GM18502 (cell line): ENCODE measurements around the gene ANP32B.
"Not testable (repeated sequence)": the region's sequence is repeated elsewhere in the genome, so short reads cannot be mapped to it uniquely, and the experiment has no call there.

Experiments
- ATAC-seq: cut with Tn5 transposase; IDR thresholded peaks from one replicate; pipeline ENCODE4 v1.9.1; 2021; ENCODE audit warnings: mild to moderate bottlenecking; ENCODE audit not compliant: unreplicated experiment, poor library complexity

The ANP32B gene

GRCh38 chr9:97982683-97983588 lies at the start of gene ANP32B:
TSS of gene ANP32B (plus strand) at chr9:97983341. CDS start at chr9:97983556, 215 bp downstream.
- ATAC-seq, result peak; percentile 70

- no peak for ATAC-seq
These were observed 48.6 kb upstream of the ANP32B start for GRCh38 chr9:97934321-97935115.

- ATAC-seq, result no peak
These were observed 47.9 kb upstream of the ANP32B start for GRCh38 chr9:97935276-97935675.

- no peak for ATAC-seq
These were observed 46.1 kb upstream of the ANP32B start for GRCh38 chr9:97936998-97937397.

- peak; percentile 58 for ATAC-seq
These were observed 45.0 kb upstream of the ANP32B start, which contains the start of gene HEMGN for GRCh38 chr9:97938081-97938644. TSS of gene HEMGN (minus strand) at chr9:97938172. CDS start at chr9:97938136, 36 bp downstream.

- no peak for ATAC-seq
These were observed 42.9 kb upstream of the ANP32B start for GRCh38 chr9:97940233-97940632.

GRCh38 chr9:97940741-97941140 lies 42.4 kb upstream of the ANP32B start:
- ATAC-seq, result no peak

- no peak for ATAC-seq
These were observed 41.8 kb upstream of the ANP32B start for GRCh38 chr9:97941323-97941722.

- ATAC-seq, result no peak
These were observed 39.8 kb upstream of the ANP32B start for GRCh38 chr9:97943308-97943855.

- ATAC-seq, result no peak
These were observed 38.5 kb upstream of the ANP32B start for GRCh38 chr9:97944612-97945011.

- ATAC-seq, result not testable (repeated sequence)
These were observed 37.7 kb upstream of the ANP32B start for GRCh38 chr9:97945470-97945869.

- not testable (repeated sequence) for ATAC-seq
These were observed 36.0 kb upstream of the ANP32B start for GRCh38 chr9:97947094-97947493.

- not testable (repeated sequence) for ATAC-seq
These were observed 32.3 kb upstream of the ANP32B start for GRCh38 chr9:97950873-97951272.

- no peak for ATAC-seq
These were observed 28.6 kb upstream of the ANP32B start for GRCh38 chr9:97954550-97954989.

GRCh38 chr9:97956331-97956730 lies 26.8 kb upstream of the ANP32B start:
- ATAC-seq, result no peak

- no peak for ATAC-seq
These were observed 24.2 kb upstream of the ANP32B start for GRCh38 chr9:97958812-97959511.

- ATAC-seq, result no peak
These were observed 23.6 kb upstream of the ANP32B start for GRCh38 chr9:97959585-97959984.

- not testable (repeated sequence) for ATAC-seq
These were observed 22.3 kb upstream of the ANP32B start for GRCh38 chr9:97960678-97961328.

GRCh38 chr9:97961361-97961760 lies 21.8 kb upstream of the ANP32B start:
- no peak for ATAC-seq
